ENCODE data around the gene CAPN15.
A peak's percentile ranks its signal among the peaks of the same experiment; 100 is the strongest.

Gene CAPN15

DNA sequence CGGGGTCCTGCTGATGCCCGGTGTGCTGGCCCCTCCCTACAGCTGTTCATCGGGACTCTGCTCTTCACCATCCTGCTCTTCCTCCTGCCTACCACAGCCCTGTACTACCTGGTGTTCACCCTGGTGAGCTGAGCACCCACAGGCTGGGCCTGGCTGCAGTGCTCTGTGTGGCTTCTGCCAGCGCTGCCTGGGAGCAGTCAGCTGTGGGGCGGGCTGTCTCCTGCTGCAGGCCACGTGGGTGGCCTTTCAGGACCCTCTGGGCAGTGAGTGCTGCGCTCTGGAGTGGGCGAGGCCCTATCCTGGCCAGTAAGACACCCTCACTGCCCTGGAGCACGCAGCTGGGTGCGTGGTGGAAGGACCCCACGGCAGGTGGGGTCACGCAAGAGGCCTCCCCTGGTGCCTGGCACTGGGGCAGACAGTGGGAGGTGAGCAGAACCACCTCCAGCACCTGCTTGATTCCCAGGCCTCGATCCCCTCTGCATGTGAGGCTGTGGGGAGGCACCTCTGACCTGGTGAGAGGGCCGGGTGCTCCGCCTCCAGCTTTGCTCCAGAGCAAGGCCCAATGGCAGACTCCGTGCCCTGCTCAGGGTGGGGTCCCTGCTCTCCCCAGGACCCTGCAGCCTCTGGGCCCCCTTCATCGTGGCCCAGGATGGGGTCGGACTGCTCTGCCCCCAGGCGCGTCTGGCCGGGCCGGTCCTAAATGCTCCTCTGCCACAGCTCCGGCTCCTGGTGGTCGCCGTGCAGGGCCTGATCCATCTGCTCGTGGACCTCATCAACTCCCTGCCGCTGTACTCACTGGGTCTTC is 52.8 kb downstream of the CAPN15 start:
- no peak for DNase-seq

DNA sequence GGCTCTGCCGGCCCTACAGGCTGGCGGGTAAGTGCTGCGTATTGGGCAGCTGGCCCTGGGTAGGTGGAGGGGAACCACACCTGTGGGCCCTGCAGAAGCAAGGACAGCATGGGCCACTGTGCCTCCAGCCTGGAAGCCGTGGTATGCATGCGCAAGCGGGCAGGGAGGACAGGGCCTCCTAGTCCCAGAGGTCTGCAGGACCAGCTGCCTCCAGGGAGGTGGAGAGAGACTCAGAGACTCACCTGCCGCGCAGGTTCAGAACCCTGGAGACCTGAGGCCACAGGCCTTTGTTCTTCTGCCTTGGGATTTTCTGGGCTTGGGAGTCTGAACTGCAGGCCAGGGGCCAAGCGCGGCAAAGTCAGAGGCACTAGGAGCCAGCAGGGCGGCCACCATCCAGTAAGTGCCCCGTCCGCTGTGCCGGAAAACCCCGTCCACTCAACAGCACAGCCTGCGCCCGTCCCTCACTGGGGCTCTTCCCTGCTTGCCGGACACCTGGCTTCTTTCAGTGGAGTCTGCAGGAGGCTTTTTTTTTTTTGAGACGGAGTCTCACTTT is 53.5 kb downstream of the CAPN15 start:
- no peak for DNase-seq

DNA sequence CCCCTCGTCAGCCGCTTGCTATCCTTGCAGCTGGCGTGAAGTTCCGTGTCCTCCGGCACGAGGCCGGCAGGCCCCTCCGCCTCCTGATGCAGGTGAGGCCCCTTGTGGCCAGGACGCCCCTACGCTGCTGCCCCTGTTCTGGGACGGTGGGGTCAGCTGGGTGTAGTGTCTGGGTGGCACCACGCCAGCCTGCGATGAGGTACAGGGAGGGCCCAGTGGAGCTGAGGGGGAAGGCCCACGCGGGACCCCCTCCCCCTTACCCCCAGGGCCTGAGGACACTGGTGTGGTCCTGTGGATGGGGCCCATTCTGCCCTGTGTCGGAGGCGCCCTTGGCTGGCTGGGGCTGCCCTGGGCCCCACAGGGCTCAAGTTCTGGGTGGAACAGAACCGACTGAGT is 54.7 kb downstream of the CAPN15 start:
- DNase-seq = no peak

DNA sequence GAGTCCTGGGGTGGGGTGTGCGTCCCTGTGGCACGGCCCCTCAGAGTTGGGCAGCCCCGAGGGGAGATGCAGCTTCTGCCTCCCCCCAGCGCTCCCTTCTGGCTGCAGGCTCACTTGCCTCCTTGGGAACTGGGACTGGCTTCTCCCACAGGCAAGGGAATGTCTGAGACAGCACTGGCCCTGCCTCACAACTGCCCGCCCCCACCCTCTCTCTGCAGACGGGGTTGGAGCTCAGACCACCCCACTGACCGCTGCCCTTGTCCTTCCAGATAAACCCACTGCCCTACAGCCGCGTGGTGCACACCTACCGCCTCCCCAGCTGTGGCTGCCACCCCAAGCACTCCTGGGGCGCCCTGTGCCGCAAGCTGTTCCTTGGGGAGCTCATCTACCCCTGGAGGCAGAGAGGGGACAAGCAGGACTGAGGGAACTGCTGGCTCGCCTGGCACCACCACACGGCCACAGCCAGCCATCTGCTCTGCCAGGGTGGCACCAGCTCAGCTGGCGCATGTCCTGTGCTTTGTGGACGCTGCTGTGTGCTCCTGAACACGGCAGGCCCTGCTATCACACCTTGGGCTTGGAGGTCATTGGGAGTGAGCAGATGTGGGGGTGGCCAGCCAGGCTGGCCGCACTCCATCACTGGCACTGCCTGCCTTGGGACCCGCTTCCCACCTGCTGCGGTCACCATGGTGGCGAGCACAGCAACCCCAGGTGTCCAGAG is 55.3 kb downstream of the CAPN15 start:
- no peak for DNase-seq

DNA sequence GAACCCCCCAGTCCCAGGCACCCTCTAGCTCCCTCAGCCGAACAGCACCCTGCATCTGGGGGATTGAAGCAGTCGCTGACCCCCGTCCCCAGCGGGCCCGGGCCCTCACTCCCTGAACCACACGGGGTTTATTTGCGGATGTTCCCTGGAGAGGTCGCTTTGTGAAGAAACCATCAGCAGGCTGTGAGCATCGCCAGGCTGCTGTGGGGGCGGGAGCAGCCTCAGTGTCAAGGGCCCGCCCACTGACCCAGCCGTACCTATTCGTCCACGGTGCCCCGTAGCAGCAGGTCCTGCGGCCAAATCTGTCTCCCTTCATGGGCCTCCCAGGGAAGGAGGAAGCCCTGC is 55.9 kb downstream of the CAPN15 start:
- DNase-seq = no peak

DNA sequence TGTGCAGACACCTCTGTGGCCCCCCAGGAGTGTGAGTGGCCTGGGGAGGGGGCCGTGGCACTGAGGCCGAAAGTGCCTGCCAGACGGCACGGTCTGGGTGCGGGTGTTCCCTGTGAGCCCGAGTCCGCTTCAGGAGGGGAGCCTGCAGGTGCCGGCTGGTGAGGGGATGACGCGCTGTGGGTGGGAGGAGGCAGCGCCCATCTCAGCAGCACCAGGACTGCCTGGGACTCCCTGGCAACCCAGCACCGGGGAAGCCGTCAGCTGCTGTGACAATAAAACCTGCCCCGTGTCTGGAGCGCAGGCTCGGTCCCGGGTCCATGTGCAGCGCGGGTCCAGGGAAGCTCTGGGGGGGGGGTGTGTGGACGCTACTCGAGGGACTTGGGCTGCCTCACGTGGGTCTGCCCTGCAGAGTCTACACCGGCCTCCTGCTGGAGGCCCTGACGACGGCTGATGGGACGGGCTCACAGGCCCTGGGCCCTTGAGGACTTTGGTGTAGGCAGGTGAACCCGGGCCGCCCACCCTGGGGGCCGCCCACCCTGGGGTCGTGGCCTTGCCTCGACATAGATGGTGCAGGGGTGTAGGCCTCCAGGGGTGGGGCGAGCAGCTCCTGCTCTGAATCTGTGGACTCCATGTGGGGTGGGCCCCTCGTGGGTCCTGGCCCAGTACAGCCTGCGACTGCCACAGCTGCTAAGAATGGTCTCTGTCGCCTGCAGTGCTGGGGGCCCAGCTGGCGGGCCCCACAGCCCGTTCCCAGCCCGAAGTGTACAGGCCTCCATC is 56.5 kb downstream of the CAPN15 start:
- no peak for DNase-seq

DNA sequence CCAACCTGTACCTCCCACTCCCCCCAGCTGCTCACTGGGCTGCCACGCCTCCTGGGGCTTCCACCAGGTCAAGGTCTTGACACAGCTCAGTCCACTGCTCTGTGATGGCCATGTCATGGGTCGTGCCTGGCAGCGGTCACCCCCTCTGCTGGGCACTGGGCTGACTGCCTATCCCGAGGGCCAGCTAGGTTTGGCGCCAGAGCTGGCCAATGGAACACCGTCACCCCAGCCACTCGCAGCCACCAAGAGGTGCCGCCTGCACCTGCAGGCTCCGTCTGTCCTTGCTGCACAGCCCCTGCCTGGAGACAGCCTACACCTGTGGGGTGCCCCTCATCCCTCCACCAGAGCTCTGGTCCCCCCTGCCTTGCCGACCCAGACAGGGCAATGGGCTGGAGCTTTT is 57.8 kb downstream of the CAPN15 start:
- DNase-seq = no peak

DNA sequence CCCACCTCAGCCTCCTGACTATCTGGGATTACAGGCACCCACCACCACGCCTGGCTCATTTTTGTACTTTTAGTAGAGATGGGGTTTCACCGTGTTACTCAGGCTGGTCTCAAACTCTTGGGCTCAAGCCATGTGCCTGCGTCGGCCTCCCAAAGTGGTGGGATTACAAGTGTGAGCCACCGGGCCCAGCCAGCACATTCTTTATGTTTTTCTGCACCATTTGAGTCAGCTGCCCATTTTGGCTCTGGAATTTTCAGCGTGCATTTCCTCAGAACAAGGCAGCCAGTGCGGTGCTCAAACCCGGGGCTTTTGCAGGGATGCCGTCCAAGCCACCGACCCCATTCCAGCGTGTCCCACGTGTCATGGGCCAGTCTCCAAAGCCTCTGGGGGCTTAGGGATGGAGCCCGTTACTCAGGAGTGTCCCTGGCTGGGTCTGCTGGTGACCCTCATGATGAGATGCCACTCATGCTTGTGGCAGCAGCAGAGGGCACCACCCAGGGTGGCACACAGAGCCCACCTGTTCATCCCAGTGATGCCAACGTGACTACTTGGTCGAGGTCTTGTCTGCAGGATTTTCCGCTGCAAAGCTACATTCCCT is 58.6 kb downstream of the CAPN15 start:
- DNase-seq = no peak

DNA sequence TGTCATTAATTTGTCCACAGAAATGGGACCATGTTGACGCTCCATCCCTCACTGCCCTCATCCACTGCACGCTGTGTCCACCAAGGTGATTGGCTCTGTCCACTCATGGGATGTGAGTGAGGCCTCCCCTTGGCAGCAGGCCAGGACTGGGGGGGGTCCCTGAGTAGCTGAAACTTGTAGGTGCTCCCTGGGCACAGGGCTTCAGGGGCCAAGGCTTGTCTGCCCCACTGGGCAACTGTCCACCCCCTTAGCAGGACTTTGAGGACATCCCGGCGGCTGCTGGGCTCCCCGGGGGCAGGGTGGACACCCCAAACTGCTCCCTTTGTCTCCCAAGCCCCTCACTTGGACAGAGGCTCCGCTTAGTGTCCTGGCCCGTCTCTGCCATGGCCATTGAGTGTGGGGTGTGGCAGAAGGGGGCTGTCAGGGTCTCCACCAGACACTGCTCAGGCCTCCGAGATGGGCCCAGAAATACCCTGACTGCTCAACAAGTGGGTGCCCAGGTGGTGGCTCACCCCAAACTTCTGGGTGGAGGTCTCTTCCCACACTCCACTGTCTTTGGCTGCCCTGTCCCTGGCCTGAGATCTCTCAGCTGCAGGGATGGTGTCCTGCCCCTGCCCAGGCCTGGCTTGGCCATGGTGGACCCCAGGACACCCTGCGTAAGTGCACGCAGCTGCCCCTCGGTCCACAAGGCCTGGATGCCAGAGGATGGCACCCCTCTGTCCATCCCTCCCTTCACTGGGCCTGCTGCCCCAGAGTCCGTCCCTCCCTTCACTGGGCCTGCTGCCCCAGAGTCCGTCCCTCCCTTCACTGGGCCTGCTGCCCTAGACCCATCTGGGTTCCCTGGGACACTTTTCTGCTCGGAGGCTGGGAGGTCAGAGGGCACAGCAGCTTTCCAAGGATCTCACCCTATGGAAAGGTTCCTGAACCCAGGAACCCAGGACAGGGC is 59.4 kb downstream of the CAPN15 start:
- DNase-seq = peak; percentile 34

DNA sequence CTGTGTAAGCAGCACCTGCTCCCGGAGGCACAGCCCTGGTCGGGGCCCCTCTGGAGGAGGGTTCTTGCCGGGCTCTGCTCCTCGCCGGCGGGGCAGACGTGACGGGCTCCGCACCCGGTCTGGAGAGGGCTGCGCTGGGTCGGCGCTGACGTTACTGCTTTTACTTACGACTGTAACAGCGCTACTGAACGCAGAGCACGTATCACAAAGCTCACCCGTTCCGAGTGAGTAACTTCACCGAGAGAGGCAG is 61.1 kb downstream of the CAPN15 start:
- peak; percentile 82 for DNase-seq

DNA sequence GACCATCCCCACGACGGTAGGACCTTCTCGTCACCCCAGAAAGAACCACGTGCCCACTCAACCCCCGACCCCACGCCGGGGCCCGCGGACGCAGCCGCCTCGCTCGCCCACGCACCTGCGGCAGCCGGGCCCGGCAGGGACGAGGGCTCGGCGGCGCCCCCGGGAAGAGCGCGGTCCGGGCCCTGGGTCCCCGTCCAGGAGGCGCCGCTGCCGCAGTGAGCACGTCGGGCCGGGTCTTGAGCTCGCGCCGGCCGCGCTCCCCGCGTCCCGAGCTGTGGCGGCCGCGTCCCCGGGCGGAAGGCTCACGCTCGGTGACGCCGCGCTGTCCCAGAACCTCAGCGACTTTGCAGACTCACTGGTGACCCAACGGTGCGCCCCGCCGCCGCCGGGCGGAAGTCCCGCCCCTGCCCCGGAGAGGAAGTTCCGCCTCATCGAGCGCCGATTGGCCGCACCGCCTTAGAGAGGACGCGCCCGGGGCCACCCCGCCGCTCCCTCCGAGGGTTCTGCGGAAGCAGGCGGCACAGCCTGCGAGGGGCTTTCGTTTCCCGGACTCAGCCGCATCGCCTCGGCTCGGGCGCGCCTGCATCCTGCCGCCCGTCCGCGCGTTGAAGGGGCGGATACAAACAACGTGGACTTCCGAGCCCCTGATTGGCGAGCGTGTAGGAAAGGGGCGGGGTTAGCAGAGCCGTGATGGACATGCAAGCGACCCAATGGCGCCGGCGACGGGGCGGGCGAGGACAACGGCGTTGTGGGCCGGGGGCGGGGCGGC is 61.6 kb downstream of the CAPN15 start:
- DNase-seq = peak; percentile 96

DNA sequence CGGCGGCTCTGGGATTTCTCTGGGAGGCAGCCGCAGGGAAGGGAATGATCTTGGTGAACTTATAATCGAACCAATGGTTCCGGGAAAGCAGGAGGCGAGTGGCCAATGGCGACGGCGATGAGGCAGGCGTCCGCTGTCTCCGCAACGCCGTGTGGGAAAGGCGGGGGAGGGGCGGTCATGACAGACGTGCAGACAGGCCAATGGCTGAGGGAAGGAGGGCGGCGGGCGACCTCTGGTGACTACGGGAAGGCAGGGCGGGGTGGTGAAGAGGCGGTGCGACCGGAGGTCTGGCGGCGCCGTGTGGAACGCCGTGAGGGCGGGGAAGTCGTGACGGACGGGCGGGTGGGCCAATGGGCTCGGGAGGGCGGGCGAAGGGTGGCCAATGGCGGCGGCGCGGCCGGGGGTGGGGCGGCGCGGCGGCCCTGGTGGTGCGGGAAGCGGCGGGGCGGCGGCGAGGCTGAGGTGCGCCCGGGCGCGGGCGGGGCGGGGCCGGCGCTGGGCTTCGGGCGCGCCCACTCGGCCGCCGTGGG is 62.2 kb downstream of the CAPN15 start, which contains the start of gene RAB40C:
Gene RAB40C, plus strand, starts transcription at position 409 of the 530 bp plus-strand sequence. CDS start 226 bp downstream, outside the sequence.
- peak; percentile 99 for DNase-seq

DNA sequence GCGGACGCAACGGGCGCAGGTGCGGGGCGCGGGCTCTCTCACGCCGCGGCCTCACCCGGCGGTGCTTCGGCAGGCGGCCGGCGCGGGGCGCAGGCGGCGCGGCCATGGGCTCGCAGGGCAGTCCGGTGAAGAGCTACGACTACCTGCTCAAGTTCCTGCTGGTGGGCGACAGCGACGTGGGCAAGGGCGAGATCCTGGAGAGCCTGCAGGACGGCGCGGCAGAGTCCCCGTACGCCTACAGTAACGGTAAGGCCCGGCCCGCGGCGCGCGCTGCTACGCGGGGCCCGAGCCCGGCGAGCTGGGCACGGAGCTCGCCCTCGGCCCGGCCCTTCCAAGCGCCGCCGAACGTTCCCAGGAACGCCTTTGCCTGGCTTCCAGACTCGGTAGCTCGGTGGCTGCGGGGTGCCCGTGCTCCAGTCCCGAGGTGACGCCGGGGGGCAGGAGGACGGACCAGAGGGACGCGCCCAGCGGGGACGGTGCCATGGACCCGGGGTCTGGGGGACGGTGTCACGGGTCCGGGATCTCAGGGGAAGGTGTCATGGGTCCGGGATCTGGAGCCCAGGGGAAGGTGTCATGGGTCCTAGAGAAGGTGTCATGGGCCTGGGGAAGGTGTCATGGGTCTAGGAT is 62.8 kb downstream of the CAPN15 start:
- DNase-seq = no peak

DNA sequence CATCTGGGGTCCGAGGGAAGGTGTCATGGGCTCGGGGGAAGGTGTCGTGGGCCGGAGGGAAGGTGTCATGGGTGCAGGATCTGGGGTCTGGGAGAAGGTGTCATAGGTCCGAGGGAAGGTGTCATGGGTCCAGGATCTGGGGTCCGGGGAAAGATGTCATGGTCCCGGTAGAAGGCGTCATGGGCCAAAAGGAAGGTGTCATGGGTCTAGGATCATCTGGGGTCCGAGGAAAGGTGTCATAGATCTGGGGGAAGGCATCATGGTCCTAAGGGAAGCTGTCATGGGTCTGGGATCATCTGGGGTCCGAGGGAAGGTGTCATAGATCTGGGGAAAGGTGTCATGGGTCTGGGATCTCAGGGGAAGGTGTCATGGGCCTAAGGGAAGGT is 63.3 kb downstream of the CAPN15 start:
- DNase-seq = no peak

DNA sequence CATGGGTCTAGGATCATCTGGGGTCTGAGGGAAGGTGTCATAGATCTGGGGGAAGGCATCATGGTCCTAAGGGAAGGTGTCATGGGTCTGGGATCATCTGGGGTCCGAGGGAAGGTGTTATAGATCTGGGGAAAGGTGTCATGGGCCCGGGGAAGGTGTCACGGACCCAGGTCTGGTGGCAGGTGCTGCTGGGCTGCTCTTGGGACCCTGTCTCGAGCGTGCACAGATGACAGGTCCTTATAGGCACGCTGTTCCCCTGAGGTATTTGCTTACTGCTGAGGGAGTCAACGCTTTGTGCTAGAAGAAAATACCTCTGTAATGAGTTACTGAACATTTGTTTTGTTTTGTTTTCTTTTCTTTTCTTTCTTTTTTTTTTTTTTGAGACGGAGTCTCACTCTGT is 63.7 kb downstream of the CAPN15 start:
- no peak for DNase-seq

DNA sequence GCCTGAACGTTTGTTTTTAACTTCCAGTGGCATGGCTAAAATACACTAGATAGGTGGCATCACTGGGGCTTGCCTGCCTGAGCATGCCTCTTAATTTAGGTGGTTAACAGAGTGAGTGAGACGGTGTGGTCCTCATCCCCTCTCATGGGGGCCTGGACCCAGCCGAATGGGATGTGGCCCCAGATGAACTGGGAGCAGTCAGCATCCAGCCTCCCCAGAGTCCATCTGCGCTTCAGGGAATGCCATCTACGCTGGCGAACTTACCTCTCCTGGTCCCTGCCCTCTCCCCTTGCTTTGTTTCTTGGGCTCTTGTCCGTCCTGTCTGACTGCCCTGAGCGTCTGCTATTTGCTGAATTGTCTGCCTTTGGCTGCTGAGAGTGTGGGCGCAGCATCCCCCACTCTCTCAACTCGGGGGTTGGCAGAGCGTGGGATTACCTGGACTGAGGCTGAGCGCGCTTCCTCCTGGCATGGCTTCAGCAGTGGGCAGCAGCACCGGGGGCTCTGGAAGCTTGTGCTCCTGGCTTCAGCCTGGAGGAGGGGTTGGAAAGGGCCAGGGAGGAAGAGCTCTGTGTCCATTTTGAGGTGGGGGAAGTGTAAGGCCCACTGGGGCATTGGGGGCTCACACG is 64.5 kb downstream of the CAPN15 start:
- no peak for DNase-seq

DNA sequence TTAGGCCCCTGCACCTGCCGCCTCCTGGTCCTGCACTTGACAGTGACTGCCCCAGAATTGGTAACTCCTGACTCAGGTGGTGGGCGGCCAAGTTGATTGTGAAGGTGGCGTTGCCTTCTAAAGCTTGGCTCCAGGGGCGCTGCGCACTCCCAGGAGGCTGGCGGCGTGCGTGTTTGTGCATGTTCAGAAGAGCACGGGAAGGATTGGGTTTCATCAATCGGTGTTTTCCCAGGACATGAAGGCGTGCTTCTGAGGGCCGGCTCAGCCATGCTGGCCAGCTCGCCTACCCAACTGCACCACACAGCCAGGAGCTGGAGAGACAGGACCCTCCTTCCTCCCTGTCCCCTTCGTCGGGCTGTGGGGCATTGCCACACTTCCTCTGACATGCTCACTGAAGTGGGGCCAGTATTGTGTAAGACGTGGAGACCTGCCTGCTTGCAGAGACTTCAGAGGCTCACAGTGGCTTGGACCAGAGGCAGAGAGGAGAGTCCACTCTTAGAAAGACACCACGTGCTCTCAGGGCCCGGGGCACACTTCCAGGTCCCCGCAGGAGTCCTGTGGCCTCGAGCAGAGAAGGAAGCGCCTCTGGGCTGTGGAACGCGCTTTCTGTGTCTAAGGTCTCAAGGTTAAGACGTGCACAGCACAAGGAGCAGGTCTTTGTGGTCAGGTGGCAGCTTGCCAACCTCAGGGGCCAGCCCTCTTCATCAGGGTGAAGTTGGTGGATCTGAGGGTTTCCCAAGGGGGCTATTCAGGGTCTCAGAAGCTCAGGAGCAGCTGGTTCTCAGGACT is 65.2 kb downstream of the CAPN15 start:
- DNase-seq = peak; percentile 80

DNA sequence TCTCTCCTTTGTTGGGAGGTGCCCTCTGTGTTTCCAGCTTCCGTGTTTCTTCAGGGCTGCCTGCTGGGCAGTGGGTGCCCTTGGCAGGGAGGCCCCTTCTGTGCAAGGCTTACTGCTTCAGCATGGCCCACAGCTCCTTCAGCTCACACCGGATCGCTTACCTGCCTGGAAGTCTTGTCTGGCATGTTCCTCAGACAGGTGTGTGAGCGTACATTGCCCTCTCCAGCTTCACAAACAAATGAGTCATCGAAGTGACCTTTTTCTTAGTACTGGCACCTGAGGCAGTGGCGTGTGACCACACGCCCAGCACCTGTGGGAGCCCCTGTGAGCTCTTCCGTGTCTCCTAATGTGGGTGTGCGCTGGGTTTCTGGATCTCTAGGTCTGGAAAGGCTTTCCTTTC is 65.9 kb downstream of the CAPN15 start:
- no peak for DNase-seq

DNA sequence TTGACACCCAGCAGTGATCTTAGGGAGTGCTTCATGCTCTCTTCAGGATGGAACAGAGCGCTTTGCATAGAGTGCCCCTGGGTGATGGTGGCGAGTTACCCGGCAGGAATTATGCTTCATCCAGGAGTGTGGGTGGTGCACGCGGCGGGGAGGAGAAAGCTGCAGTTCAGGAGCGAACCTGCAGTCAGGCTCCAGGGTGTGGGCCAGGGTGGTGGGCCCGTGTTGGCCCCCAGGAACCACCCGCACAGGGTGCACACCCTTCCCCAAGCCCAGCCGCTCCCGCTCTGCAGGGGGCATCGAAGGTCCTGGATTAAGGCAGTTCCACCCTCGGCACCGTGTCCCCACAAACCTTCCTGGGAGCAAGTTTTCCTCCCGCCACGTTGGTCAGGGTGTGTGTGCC is 66.3 kb downstream of the CAPN15 start:
- no peak for DNase-seq

Data from hematopoietic multipotent progenitor cell treated with erythropoietin and hydrocortisone succinate and interleukin-3 and kit ligand, for 6 days (in vitro differentiated cells).